K562 (cell line): ENCODE data around the gene SYCP1. TPM values are rescaled to one million over a fixed set of nuclear protein-coding genes. Genes with fewer than 3 reads are reported as not detected.

Source experiments
- GATAD2B ChIP-seq: fragments of 450-650 bp; IDR thresholded peaks from 2 replicates; pipeline ENCODE4 v1.6.1; 2017; ENCODE audit warnings: mild to moderate bottlenecking, borderline replicate concordance
- JUND ChIP-seq, 2 experiments: IDR thresholded peaks; 2 replicates in 1 of 2; 3 replicates in 1 of 2; pipeline ENCODE4 v1.6.1; 2011; ENCODE audit warnings: borderline replicate concordance in 2 of 2, low read depth in 2 of 2, low read length in 2 of 2, improper control_type of control experiment in 1 of 2, missing biosample characterization in 1 of 2, missing genetic modification characterization in 1 of 2, missing genetic modification reagents in 1 of 2
- KLF13 ChIP-seq: fragments of 450-650 bp; IDR thresholded peaks from 2 replicates; pipeline ENCODE4 v1.6.1; 2016; ENCODE audit warnings: missing genetic modification characterization, low read depth, mild to moderate bottlenecking, missing compliant biosample characterization, moderate library complexity, borderline replicate concordance
- L3MBTL2 ChIP-seq: fragments of 450-650 bp; IDR thresholded peaks from 2 replicates; pipeline ENCODE4 v1.6.1; 2016; ENCODE audit warnings: mild to moderate bottlenecking, moderate library complexity
- MCM5 ChIP-seq: fragments of 450-650 bp; IDR thresholded peaks from 2 replicates; pipeline ENCODE4 v1.6.1; 2016; ENCODE audit warnings: low read depth
- NCOA4 ChIP-seq: fragments of 450-650 bp; IDR thresholded peaks from 2 replicates; pipeline ENCODE4 v1.6.1; 2018; ENCODE audit warnings: mild to moderate bottlenecking; ENCODE audit not compliant: partially characterized antibody
- NCOA6 ChIP-seq: fragments of 450-650 bp; IDR thresholded peaks from 2 replicates; pipeline ENCODE4 v1.6.1; 2017; ENCODE audit warnings: mild to moderate bottlenecking
- NR1H2 ChIP-seq: sonication (generic); formaldehyde crosslinking; IDR thresholded peaks from 2 replicates; pipeline ENCODE4 v1.4.0; 2020; ENCODE audit warnings: mild to moderate bottlenecking, missing genetic modification reagents
- POLR2AphosphoS2 ChIP-seq: IDR thresholded peaks from 2 replicates; pipeline ENCODE4 v1.6.1; 2012; ENCODE audit warnings: low read length, improper control_type of control experiment
- SMAD2 ChIP-seq: fragments of 150-350 bp; IDR thresholded peaks from 2 replicates; pipeline ENCODE4 v1.6.1; 2014; ENCODE audit warnings: low read depth, mild to moderate bottlenecking, low read length
- SRSF7 ChIP-seq: fragments of 200-400 bp; formaldehyde crosslinking; optimal IDR thresholded peaks from 2 replicates; pipeline ENCODE3; 2017; ENCODE audit warnings: mild to moderate bottlenecking, low read depth, low read length
- ZNF197 ChIP-seq: fragments of 200-800 bp; sonication (Bioruptor generic); IDR thresholded peaks from 2 replicates; pipeline ENCODE4 v1.6.1; 2016; ENCODE audit warnings: low read depth, missing genetic modification characterization, missing compliant biosample characterization
- polyA plus RNA-seq, 8 experiments: library from polyadenylated mRNA; depleted of rRNA in 4 of 8; stranded (reverse) in 5 of 8; unstranded in 3 of 8; fragments of >200 nt; fragmentation: Nextera tagmentation in 2 of 8; fragmentation: Illumina TruSeq in 1 of 8; extraction: Ambion mirVana in 2 of 8; extraction: Trizol in 1 of 8; gene quantifications; 2 replicates each; pipeline versions ENCODE4 v1.2.1 to v1.2.3, GENCODE V29; 2011 to 2014; ENCODE audit warnings: inconsistent platforms in 1 of 8, missing spikeins in 1 of 8
- total RNA-seq, 7 experiments: library from RNA; depleted of rRNA in 6 of 7; stranded (reverse); fragments of >200 nt in 6 of 7; fragmentation: Illumina TruSeq in 2 of 7; extraction: Trizol in 2 of 7; gene quantifications; 2 replicates each; pipeline versions ENCODE4 v1.2.1 to v1.2.3, GENCODE V29; 2011 to 2021; ENCODE audit warnings: low replicate concordance in 1 of 7
- TF ChIP-seq, protein P1 (sequence below): fragments of 450-650 bp; IDR thresholded peaks from 2 replicates; pipeline ENCODE4 v1.6.1; 2016; ENCODE audit warnings: mild to moderate bottlenecking, moderate library complexity
- TF ChIP-seq, protein P2 (sequence below): fragments of 250-450 bp; sonication (Bioruptor Pico); IDR thresholded peaks from 2 replicates; pipeline ENCODE4 v1.4.0; 2020; ENCODE audit warnings: mild to moderate bottlenecking

The SYCP1 gene
- total and polyA plus RNA-seq, 9 of the 15 experiments (the other 6 are each of a cell fraction or from before 2014, with no cell fraction given), result not detected

- TF ChIP-seq, protein P1, sequence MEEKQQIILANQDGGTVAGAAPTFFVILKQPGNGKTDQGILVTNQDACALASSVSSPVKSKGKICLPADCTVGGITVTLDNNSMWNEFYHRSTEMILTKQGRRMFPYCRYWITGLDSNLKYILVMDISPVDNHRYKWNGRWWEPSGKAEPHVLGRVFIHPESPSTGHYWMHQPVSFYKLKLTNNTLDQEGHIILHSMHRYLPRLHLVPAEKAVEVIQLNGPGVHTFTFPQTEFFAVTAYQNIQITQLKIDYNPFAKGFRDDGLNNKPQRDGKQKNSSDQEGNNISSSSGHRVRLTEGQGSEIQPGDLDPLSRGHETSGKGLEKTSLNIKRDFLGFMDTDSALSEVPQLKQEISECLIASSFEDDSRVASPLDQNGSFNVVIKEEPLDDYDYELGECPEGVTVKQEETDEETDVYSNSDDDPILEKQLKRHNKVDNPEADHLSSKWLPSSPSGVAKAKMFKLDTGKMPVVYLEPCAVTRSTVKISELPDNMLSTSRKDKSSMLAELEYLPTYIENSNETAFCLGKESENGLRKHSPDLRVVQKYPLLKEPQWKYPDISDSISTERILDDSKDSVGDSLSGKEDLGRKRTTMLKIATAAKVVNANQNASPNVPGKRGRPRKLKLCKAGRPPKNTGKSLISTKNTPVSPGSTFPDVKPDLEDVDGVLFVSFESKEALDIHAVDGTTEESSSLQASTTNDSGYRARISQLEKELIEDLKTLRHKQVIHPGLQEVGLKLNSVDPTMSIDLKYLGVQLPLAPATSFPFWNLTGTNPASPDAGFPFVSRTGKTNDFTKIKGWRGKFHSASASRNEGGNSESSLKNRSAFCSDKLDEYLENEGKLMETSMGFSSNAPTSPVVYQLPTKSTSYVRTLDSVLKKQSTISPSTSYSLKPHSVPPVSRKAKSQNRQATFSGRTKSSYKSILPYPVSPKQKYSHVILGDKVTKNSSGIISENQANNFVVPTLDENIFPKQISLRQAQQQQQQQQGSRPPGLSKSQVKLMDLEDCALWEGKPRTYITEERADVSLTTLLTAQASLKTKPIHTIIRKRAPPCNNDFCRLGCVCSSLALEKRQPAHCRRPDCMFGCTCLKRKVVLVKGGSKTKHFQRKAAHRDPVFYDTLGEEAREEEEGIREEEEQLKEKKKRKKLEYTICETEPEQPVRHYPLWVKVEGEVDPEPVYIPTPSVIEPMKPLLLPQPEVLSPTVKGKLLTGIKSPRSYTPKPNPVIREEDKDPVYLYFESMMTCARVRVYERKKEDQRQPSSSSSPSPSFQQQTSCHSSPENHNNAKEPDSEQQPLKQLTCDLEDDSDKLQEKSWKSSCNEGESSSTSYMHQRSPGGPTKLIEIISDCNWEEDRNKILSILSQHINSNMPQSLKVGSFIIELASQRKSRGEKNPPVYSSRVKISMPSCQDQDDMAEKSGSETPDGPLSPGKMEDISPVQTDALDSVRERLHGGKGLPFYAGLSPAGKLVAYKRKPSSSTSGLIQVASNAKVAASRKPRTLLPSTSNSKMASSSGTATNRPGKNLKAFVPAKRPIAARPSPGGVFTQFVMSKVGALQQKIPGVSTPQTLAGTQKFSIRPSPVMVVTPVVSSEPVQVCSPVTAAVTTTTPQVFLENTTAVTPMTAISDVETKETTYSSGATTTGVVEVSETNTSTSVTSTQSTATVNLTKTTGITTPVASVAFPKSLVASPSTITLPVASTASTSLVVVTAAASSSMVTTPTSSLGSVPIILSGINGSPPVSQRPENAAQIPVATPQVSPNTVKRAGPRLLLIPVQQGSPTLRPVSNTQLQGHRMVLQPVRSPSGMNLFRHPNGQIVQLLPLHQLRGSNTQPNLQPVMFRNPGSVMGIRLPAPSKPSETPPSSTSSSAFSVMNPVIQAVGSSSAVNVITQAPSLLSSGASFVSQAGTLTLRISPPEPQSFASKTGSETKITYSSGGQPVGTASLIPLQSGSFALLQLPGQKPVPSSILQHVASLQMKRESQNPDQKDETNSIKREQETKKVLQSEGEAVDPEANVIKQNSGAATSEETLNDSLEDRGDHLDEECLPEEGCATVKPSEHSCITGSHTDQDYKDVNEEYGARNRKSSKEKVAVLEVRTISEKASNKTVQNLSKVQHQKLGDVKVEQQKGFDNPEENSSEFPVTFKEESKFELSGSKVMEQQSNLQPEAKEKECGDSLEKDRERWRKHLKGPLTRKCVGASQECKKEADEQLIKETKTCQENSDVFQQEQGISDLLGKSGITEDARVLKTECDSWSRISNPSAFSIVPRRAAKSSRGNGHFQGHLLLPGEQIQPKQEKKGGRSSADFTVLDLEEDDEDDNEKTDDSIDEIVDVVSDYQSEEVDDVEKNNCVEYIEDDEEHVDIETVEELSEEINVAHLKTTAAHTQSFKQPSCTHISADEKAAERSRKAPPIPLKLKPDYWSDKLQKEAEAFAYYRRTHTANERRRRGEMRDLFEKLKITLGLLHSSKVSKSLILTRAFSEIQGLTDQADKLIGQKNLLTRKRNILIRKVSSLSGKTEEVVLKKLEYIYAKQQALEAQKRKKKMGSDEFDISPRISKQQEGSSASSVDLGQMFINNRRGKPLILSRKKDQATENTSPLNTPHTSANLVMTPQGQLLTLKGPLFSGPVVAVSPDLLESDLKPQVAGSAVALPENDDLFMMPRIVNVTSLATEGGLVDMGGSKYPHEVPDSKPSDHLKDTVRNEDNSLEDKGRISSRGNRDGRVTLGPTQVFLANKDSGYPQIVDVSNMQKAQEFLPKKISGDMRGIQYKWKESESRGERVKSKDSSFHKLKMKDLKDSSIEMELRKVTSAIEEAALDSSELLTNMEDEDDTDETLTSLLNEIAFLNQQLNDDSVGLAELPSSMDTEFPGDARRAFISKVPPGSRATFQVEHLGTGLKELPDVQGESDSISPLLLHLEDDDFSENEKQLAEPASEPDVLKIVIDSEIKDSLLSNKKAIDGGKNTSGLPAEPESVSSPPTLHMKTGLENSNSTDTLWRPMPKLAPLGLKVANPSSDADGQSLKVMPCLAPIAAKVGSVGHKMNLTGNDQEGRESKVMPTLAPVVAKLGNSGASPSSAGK, result peak; percentile 69
- TF ChIP-seq L3MBTL2 (peak; percentile 85), SRSF7 (no peak), NCOA4 (no peak), MCM5 (no peak), ZNF197 (CRISPR knock-in tag) (no peak), POLR2AphosphoS2 (no peak), NR1H2 (no peak), SMAD2 (no peak), KLF13 (no peak), GATAD2B (no peak), NCOA6 (no peak), JUND (IDR thresholded peaks at IDR 0.05; ENCODE audit: borderline replicate concordance, low read depth, low read length) (no peak), JUND (tag; IDR thresholded peaks at IDR 0.05; ENCODE audit: borderline replicate concordance, low read depth, low read length) (no peak)
- TF ChIP-seq, protein P2, sequence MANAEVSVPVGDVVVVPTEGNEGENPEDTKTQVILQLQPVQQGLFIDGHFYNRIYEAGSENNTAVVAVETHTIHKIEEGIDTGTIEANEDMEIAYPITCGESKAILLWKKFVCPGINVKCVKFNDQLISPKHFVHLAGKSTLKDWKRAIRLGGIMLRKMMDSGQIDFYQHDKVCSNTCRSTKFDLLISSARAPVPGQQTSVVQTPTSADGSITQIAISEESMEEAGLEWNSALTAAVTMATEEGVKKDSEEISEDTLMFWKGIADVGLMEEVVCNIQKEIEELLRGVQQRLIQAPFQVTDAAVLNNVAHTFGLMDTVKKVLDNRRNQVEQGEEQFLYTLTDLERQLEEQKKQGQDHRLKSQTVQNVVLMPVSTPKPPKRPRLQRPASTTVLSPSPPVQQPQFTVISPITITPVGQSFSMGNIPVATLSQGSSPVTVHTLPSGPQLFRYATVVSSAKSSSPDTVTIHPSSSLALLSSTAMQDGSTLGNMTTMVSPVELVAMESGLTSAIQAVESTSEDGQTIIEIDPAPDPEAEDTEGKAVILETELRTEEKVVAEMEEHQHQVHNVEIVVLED (CRISPR knock-in tag), result no peak
Measured at GRCh38 chr1:114854693-114855320, at the start of gene SYCP1 (continued).
